DMS 273 (cell line): Measurements from ENCODE around the gene RAP1GAP.

Experiments
- DNase-seq: peaks from one replicate; lab custom pipeline; 2025; ENCODE audit not compliant: unreplicated experiment; lab: John Stamatoyannopoulos, UW

RAP1GAP gene

GRCh38 chr1:21553116-21553926, 115.8 kb downstream of the RAP1GAP start:
- DNase-seq: no peak

GRCh38 chr1:21552715-21553114, 116.4 kb downstream of the RAP1GAP start:
- DNase-seq: no peak

- no peak for DNase-seq
Observed at GRCh38 chr1:21550866-21551475, 118.2 kb downstream of the RAP1GAP start.

- no peak for DNase-seq
Observed at GRCh38 chr1:21550097-21550496, 119.1 kb downstream of the RAP1GAP start.

- DNase-seq: no peak
Observed at GRCh38 chr1:21547876-21548275, 121.3 kb downstream of the RAP1GAP start.
